Measurements from ENCODE around the gene CIAO1.
"Not testable (repeated sequence)": the region's sequence is repeated elsewhere in the genome, so short reads cannot be mapped to it uniquely, and the experiment has no call there.

CIAO1 gene

DNA sequence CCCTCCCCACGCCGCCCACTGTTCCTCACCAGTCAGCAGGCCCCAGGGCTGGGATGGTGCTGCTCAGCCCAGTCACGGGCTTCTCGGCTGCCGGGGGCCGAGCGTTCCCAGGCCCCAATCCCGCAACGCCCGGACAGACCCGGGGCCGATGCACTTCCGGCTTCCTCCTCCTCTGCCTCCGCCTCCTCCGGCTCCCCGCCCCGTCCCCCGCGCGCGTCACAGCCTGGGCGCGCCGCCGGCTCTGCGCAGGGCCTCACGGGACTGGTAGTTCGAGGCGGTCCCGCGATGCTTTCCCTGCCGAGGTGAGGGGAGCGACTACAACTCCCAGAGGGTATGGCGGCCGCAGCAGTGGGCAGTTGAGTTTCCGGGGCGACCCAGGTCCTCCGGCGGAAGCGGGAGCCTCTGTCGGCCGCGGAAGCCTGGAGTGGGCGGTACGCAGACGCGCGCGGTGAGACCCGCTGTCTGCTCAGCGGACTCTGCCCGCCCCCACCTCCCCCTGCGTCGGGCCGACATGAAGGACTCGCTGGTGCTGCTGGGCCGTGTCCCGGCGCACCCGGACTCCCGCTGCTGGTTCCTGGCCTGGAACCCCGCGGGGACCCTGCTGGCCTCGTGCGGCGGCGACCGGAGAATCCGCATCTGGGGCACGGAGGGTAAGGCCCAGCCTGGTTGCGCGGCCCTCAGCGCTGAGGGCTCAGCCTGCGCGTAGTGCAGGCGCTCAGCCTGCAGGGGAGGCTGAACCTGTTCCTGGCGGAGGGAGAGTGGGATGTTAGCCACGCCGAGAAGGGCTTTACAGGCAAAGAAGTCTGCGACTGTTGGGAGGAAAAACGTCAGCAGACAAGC is at the start of gene CIAO1, which contains the start of gene TMEM127:
Gene CIAO1 (plus strand): TSS at position 386 of the 840 bp plus-strand sequence. CDS start 126 bp downstream, at position 512.
Gene TMEM127 (minus strand): TSS at position 158 of the 840 bp plus-strand sequence. CDS start 616 bp downstream, outside the sequence.
- Mint-ChIP-seq H3K9me3 (no peaks in the 10 kb centered on the region), H3K4me3 (peak within 1 kb of the TSS; percentile 99), H3K4me1 (ENCODE audit: low read depth) (peaks cover 28% of the 10 kb centered on the region), H3K36me3 (ENCODE audit: low read depth) (peaks cover 44% of the 10 kb centered on the region), H3K27me3 (ENCODE audit: low read depth) (no peaks in the 10 kb centered on the region), H3K27ac (peak within 1 kb of the TSS; percentile 92)
- peak; percentile 100 for DNase-seq (ENCODE audit: low spot score)

DNA sequence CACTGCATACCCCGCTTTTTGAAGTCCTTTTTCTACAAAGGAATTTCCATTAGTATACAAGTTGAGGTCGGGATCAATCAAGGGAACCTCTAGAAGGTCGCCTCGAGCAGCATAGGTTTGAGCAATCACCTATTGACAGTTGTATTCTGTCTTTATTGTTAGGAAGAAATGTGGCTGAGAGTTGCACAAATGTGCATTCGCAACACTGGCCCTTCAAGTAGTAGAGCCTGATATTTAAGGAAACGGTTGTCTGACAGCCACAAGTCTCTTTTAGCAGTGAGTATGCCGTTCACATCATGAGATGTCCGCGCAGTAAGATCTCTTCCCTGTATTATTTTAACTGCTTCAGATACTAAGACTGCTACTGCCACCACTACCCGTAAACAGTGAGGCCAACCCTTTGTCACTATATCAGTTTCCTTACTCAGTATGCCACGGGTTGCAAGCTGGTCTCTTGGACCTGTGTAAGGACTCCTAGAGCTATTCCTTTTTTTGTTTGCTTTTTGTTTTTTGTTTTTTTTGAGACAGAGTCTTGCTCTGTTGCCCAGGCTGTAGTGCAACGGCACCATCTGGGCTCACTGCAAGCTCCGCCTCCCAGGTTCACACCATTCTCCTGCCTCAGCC is 47.4 kb upstream of the CIAO1 start:
- Mint-ChIP-seq H3K27ac (no peak overlapping the region), H3K4me1 (ENCODE audit: low read depth) (no peaks in the 10 kb centered on the region), H3K4me3 (no peak overlapping the region), H3K9me3 (no peaks in the 10 kb centered on the region), H3K27me3 (ENCODE audit: low read depth) (no peaks in the 10 kb centered on the region), H3K36me3 (ENCODE audit: low read depth) (no peaks in the 10 kb centered on the region)
- no peak for DNase-seq (ENCODE audit: low spot score)

DNA sequence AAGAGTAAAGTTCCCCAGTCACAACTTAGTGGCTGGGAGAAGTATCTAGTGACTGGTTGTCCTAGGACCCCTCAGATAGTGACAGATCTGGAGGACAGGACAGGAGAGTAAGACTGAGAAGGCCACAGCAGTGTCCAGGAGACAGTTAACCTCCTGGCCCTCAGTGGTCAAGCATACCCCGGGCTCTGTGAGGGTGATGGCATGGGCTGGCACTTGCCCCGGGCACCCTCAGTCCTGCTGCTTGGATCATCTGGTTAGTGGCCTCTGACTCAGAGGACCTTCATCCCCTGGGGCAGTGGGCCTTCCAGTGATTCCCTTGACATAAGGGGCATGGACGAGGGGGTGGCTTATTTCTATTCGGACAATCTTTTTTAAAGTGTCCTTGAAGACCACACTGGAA is 46.1 kb upstream of the CIAO1 start:
- DNase-seq (ENCODE audit: low spot score); H3K36me3 Mint-ChIP-seq (ENCODE audit: low read depth); H3K27ac Mint-ChIP-seq; H3K4me1 Mint-ChIP-seq (ENCODE audit: low read depth); H3K4me3 Mint-ChIP-seq; H3K27me3 Mint-ChIP-seq (ENCODE audit: low read depth); H3K9me3 Mint-ChIP-seq: not testable (repeated sequence)

GRCh38 chr2:96221106-96221505 is 44.9 kb upstream of the CIAO1 start:
- H3K4me1 Mint-ChIP-seq (ENCODE audit: low read depth); H3K4me3 Mint-ChIP-seq; DNase-seq (ENCODE audit: low spot score); H3K9me3 Mint-ChIP-seq; H3K36me3 Mint-ChIP-seq (ENCODE audit: low read depth); H3K27ac Mint-ChIP-seq; H3K27me3 Mint-ChIP-seq (ENCODE audit: low read depth): not testable (repeated sequence)

- Mint-ChIP-seq H3K27me3 (ENCODE audit: low read depth) (no peaks in the 10 kb centered on the region), H3K4me3 (no peak overlapping the region), H3K27ac (peak overlapping the region; percentile 73), H3K4me1 (ENCODE audit: low read depth) (peaks cover 9% of the 10 kb centered on the region), H3K9me3 (no peaks in the 10 kb centered on the region), H3K36me3 (ENCODE audit: low read depth) (peaks cover 1% of the 10 kb centered on the region)
- DNase-seq (ENCODE audit: low spot score), result no peak
Measured at GRCh38 chr2:96225016-96225533, 41.0 kb upstream of the CIAO1 start.

GRCh38 chr2:96231316-96231715 is 34.7 kb upstream of the CIAO1 start:
- no peak for DNase-seq (ENCODE audit: low spot score)
- H3K4me1 Mint-ChIP-seq (ENCODE audit: low read depth), result no peaks in the 10 kb centered on the region

GRCh38 chr2:96233436-96233835 is 32.6 kb upstream of the CIAO1 start:
- Mint-ChIP-seq H3K4me3 (no peak overlapping the region), H3K4me1 (ENCODE audit: low read depth) (no peaks in the 10 kb centered on the region), H3K9me3 (no peaks in the 10 kb centered on the region), H3K27me3 (ENCODE audit: low read depth) (no peaks in the 10 kb centered on the region), H3K36me3 (ENCODE audit: low read depth) (peaks cover 5% of the 10 kb centered on the region), H3K27ac (no peak overlapping the region)
- no peak for DNase-seq (ENCODE audit: low spot score)

More at GRCh38 chr2:96231316-96231715, 34.7 kb upstream of the CIAO1 start:
- no peak overlapping the region for H3K27ac Mint-ChIP-seq
- no peaks in the 10 kb centered on the region for H3K27me3 Mint-ChIP-seq (ENCODE audit: low read depth)
- peaks cover 3% of the 10 kb centered on the region for H3K36me3 Mint-ChIP-seq (ENCODE audit: low read depth)
- H3K9me3 Mint-ChIP-seq, result no peaks in the 10 kb centered on the region
- H3K4me3 Mint-ChIP-seq, result no peak overlapping the region

DNA sequence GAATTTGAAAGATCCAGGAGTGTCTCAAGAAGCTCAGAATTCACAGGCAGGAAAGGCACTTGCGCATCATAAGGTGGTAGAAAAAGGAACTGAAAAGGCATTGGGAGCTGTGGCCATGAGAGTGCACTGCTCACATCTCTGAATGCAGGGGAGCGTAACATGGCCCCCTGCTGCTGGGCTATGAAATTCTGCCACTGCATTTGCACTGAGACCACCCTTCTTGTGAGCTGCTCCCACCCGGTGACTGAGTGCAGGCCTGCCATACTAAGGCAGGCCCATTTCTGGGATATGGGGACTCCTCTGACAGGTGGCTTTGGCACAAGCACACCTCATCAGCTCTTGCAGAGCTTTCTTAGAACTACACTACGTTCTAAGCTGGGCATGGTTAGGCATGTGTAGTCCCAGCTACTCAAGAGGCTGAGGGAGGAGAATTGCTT is 32.1 kb upstream of the CIAO1 start:
- Mint-ChIP-seq H3K4me1 (ENCODE audit: low read depth) (no peaks in the 10 kb centered on the region), H3K9me3 (no peaks in the 10 kb centered on the region), H3K36me3 (ENCODE audit: low read depth) (peaks cover 5% of the 10 kb centered on the region), H3K27me3 (ENCODE audit: low read depth) (no peaks in the 10 kb centered on the region), H3K4me3 (no peak overlapping the region), H3K27ac (no peak overlapping the region)
- DNase-seq (ENCODE audit: low spot score), result no peak

GRCh38 chr2:96236882-96237281 is 29.1 kb upstream of the CIAO1 start:
- no peak overlapping the region for H3K27ac Mint-ChIP-seq
- DNase-seq (ENCODE audit: low spot score), result no peak
- no peak overlapping the region for H3K4me3 Mint-ChIP-seq
- H3K27me3 Mint-ChIP-seq (ENCODE audit: low read depth), result no peaks in the 10 kb centered on the region
- peaks cover 8% of the 10 kb centered on the region for H3K36me3 Mint-ChIP-seq (ENCODE audit: low read depth)
- H3K4me1 Mint-ChIP-seq (ENCODE audit: low read depth), result peaks cover 10% of the 10 kb centered on the region
- no peaks in the 10 kb centered on the region for H3K9me3 Mint-ChIP-seq

GRCh38 chr2:96238266-96238665 is 27.8 kb upstream of the CIAO1 start:
- DNase-seq (ENCODE audit: low spot score), result no peak
- Mint-ChIP-seq H3K4me1 (ENCODE audit: low read depth) (peaks cover 24% of the 10 kb centered on the region), H3K27ac (no peak overlapping the region), H3K9me3 (no peaks in the 10 kb centered on the region), H3K36me3 (ENCODE audit: low read depth) (peaks cover 17% of the 10 kb centered on the region), H3K27me3 (ENCODE audit: low read depth) (no peaks in the 10 kb centered on the region), H3K4me3 (no peak overlapping the region)

- DNase-seq (ENCODE audit: low spot score), result no peak
- no peak overlapping the region for H3K4me3 Mint-ChIP-seq
- H3K27ac Mint-ChIP-seq, result no peak overlapping the region
- no peaks in the 10 kb centered on the region for H3K27me3 Mint-ChIP-seq (ENCODE audit: low read depth)
- H3K4me1 Mint-ChIP-seq (ENCODE audit: low read depth), result peaks cover 25% of the 10 kb centered on the region
- H3K9me3 Mint-ChIP-seq, result no peaks in the 10 kb centered on the region
- H3K36me3 Mint-ChIP-seq (ENCODE audit: low read depth), result peaks cover 18% of the 10 kb centered on the region
Measured at GRCh38 chr2:96239091-96239490, 26.9 kb upstream of the CIAO1 start.

GRCh38 chr2:96239745-96240264 is 26.2 kb upstream of the CIAO1 start:
- H3K9me3 Mint-ChIP-seq, result no peaks in the 10 kb centered on the region
- H3K27ac Mint-ChIP-seq, result no peak overlapping the region
- no peak for DNase-seq (ENCODE audit: low spot score)
- no peak overlapping the region for H3K4me3 Mint-ChIP-seq
- peaks cover 28% of the 10 kb centered on the region for H3K4me1 Mint-ChIP-seq (ENCODE audit: low read depth)
- H3K36me3 Mint-ChIP-seq (ENCODE audit: low read depth), result peaks cover 22% of the 10 kb centered on the region
- H3K27me3 Mint-ChIP-seq (ENCODE audit: low read depth), result no peaks in the 10 kb centered on the region

DNA sequence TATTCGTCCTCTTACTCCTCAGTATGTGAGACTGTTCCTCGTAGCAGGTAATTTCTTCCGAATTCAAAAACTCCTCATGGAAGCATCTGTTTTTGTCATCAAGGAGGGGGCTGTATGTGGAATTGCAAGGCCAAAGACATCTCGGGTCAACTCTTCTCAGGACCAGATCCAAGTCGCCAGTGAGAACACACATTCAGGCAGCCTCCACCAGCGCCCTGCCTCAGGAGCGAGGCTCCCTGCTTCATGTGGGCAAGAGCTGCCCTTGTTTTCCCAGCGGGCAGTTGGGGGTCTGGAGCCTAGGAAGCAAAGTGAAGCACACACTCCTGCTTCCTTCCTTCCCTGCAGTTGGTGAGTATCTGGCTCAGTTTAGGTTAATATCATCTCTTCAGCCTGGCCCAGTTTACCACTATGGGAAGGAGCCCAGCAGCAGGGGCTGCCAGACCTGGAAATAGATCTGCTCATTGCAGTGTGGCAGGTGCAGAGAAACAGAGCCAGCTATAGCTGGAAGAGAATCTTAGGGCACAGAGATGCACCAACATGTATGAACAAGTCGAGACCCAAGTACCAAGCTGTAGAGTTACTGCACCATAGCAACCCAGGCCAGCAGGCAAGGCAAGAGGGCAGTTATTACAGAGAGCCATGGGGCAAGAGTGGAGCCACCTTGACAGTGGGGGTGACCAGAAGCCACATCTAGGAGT is 25.5 kb upstream of the CIAO1 start:
- H3K36me3 Mint-ChIP-seq (ENCODE audit: low read depth), result peaks cover 25% of the 10 kb centered on the region
- peak overlapping the region; percentile 93 for H3K27ac Mint-ChIP-seq
- H3K4me1 Mint-ChIP-seq (ENCODE audit: low read depth), result peaks cover 31% of the 10 kb centered on the region
- H3K4me3 Mint-ChIP-seq, result no peak overlapping the region
- H3K27me3 Mint-ChIP-seq (ENCODE audit: low read depth), result no peaks in the 10 kb centered on the region
- DNase-seq (ENCODE audit: low spot score), result no peak
- H3K9me3 Mint-ChIP-seq, result peaks cover 2% of the 10 kb centered on the region

Measured in T-helper 2 cell treated with Interferon-gamma antibody and Interleukin-4, amounts not matched to agents 5 μg/mL and 100 μg/mL, for 36 hours (primary cell).